ENCODE measurements around the gene RNF133.

RNF133 gene

DNA sequence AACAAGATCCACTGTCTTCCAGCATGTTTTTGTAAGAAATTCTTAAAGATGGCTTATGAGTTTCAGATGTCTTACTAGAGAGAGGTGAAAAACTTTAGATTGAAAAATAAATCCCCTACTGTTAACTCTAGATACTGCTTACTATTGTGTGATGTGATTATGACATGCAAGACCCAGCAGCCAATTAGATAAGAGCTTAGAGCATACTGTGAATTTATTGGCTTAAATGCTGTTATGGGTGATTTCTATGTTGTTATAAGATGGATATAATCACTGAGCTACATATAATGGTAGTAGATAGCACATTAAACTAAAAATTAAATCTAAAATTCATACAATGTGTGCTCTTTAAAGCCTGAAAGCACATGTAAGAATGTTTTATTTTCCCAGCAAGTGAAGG, at the start of gene RNF133:
TSS of gene RNF133 (minus strand) at position 101 of the 400 bp plus-strand sequence. CDS start 199 bp downstream, outside the sequence.
- no peak within 1 kb of the TSS for H3K9ac ChIP-seq (ENCODE audit: low read length)
- no peaks in the 10 kb centered on the region for H3K4me1 ChIP-seq (ENCODE audit: insufficient read depth, low read length, severe bottlenecking)
- H3K9me2 ChIP-seq (ENCODE audit: low read depth, low read length): no peaks in the 10 kb centered on the region
- no peak within 1 kb of the TSS for H3K4me2 ChIP-seq (ENCODE audit: low read length)
- no peaks in the 10 kb centered on the region for H3F3A ChIP-seq (ENCODE audit: insufficient read depth, low read length)
- H3K27ac ChIP-seq (ENCODE audit: low read depth, low read length, poor library complexity, severe bottlenecking): no peak within 1 kb of the TSS
- H2AFZ ChIP-seq (ENCODE audit: low read length): no peak within 1 kb of the TSS
- H3K79me2 ChIP-seq (ENCODE audit: insufficient read depth, low read length): no peaks in the 10 kb centered on the region
- no peaks in the 10 kb centered on the region for H4K20me1 ChIP-seq (ENCODE audit: insufficient read depth, low read length)
- H3K9me3 ChIP-seq (ENCODE audit: low read length): no peaks in the 10 kb centered on the region
- no peak within 1 kb of the TSS for H3K4me3 ChIP-seq (ENCODE audit: low read depth, low read length, poor library complexity, severe bottlenecking)
- no peaks in the 10 kb centered on the region for H3K36me3 ChIP-seq (ENCODE audit: insufficient read depth, low read length)
- no peak for TF ChIP-seq EZH2 (IDR thresholded peaks at IDR 0.05; ENCODE audit: borderline replicate concordance, low read length)
- TF ChIP-seq, protein P1, sequence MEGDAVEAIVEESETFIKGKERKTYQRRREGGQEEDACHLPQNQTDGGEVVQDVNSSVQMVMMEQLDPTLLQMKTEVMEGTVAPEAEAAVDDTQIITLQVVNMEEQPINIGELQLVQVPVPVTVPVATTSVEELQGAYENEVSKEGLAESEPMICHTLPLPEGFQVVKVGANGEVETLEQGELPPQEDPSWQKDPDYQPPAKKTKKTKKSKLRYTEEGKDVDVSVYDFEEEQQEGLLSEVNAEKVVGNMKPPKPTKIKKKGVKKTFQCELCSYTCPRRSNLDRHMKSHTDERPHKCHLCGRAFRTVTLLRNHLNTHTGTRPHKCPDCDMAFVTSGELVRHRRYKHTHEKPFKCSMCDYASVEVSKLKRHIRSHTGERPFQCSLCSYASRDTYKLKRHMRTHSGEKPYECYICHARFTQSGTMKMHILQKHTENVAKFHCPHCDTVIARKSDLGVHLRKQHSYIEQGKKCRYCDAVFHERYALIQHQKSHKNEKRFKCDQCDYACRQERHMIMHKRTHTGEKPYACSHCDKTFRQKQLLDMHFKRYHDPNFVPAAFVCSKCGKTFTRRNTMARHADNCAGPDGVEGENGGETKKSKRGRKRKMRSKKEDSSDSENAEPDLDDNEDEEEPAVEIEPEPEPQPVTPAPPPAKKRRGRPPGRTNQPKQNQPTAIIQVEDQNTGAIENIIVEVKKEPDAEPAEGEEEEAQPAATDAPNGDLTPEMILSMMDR (IDR thresholded peaks at IDR 0.05; ENCODE audit: low read length): no peak
- H3K27me3 ChIP-seq (ENCODE audit: insufficient read depth, low read length): no peaks in the 10 kb centered on the region

- Histone ChIP-seq H3K4me3 (ENCODE audit: low read depth, low read length, poor library complexity, severe bottlenecking) (no peak overlapping the region), H3K27me3 (ENCODE audit: insufficient read depth, low read length) (no peaks in the 10 kb centered on the region), H2AFZ (ENCODE audit: low read length) (no peak overlapping the region), H3K9me3 (ENCODE audit: low read length) (no peaks in the 10 kb centered on the region), H3K36me3 (ENCODE audit: insufficient read depth, low read length) (no peaks in the 10 kb centered on the region), H3K4me1 (ENCODE audit: insufficient read depth, low read length, severe bottlenecking) (no peaks in the 10 kb centered on the region), H3K79me2 (ENCODE audit: insufficient read depth, low read length) (no peaks in the 10 kb centered on the region), H3K9ac (ENCODE audit: low read length) (no peak overlapping the region), H4K20me1 (ENCODE audit: insufficient read depth, low read length) (no peaks in the 10 kb centered on the region), H3K4me2 (ENCODE audit: low read length) (no peak overlapping the region), H3K27ac (ENCODE audit: low read depth, low read length, poor library complexity, severe bottlenecking) (no peak overlapping the region), H3K9me2 (ENCODE audit: low read depth, low read length) (no peaks in the 10 kb centered on the region), H3F3A (ENCODE audit: insufficient read depth, low read length) (no peaks in the 10 kb centered on the region)
- TF ChIP-seq EZH2 (IDR thresholded peaks at IDR 0.05; ENCODE audit: borderline replicate concordance, low read length): no peak
- TF ChIP-seq, protein P1 (IDR thresholded peaks at IDR 0.05; ENCODE audit: low read length): no peak
Observed at GRCh38 chr7:122748195-122748594, 49.3 kb upstream of the RNF133 start.

GRCh38 chr7:122746948-122747347, 48.0 kb upstream of the RNF133 start:
- Histone ChIP-seq H3K79me2 (ENCODE audit: insufficient read depth, low read length) (no peaks in the 10 kb centered on the region), H3K9me2 (ENCODE audit: low read depth, low read length) (no peaks in the 10 kb centered on the region), H3K4me3 (ENCODE audit: low read depth, low read length, poor library complexity, severe bottlenecking) (no peak overlapping the region), H3K4me2 (ENCODE audit: low read length) (no peak overlapping the region), H2AFZ (ENCODE audit: low read length) (no peak overlapping the region), H3F3A (ENCODE audit: insufficient read depth, low read length) (no peaks in the 10 kb centered on the region), H3K9me3 (ENCODE audit: low read length) (no peaks in the 10 kb centered on the region), H3K27ac (ENCODE audit: low read depth, low read length, poor library complexity, severe bottlenecking) (no peak overlapping the region), H3K4me1 (ENCODE audit: insufficient read depth, low read length, severe bottlenecking) (no peaks in the 10 kb centered on the region), H4K20me1 (ENCODE audit: insufficient read depth, low read length) (no peaks in the 10 kb centered on the region), H3K27me3 (ENCODE audit: insufficient read depth, low read length) (no peaks in the 10 kb centered on the region), H3K9ac (ENCODE audit: low read length) (no peak overlapping the region), H3K36me3 (ENCODE audit: insufficient read depth, low read length) (no peaks in the 10 kb centered on the region)
- no peak for TF ChIP-seq EZH2 (IDR thresholded peaks at IDR 0.05; ENCODE audit: borderline replicate concordance, low read length)
- TF ChIP-seq, protein P1 (IDR thresholded peaks at IDR 0.05; ENCODE audit: low read length): no peak
